HAP-1 (cell line): Measurements from ENCODE around the gene FBLN7.

Source experiments
- DNase-seq, 2 experiments: peaks; one replicate each; pipeline ENCODE4 v3.0.0-alpha.2; 2016 to 2020; ENCODE audit warnings: low spot score in 2 of 2
- H3K27me3 ChIP-seq: fragments of 250-450 bp; sonication (Bioruptor Pico); 2 replicates; pipeline ENCODE4 v1.5.1; 2020; ENCODE audit warnings: low read depth, mild to moderate bottlenecking, moderate library complexity
- H3K36me3 ChIP-seq: fragments of 250-450 bp; sonication (Bioruptor Pico); replicated peaks from 2 replicates; pipeline ENCODE4 v1.5.1; 2020; ENCODE audit warnings: mild to moderate bottlenecking
- H3K4me1 ChIP-seq: fragments of 250-450 bp; sonication (Bioruptor Pico); 2 replicates; pipeline ENCODE4 v1.5.1; 2020; ENCODE audit warnings: mild to moderate bottlenecking
- H3K4me3 ChIP-seq: fragments of 250-450 bp; sonication (Bioruptor Pico); 2 replicates; pipeline ENCODE4 v1.5.1; 2020; ENCODE audit warnings: mild to moderate bottlenecking, moderate library complexity
- H3K9me3 ChIP-seq: fragments of 250-450 bp; sonication (Bioruptor Pico); 2 replicates; pipeline ENCODE4 v1.5.1; 2020; ENCODE audit warnings: mild to moderate bottlenecking, moderate library complexity
- in situ Hi-C: fragments of 300-500 bp; cut with MboI; formaldehyde crosslinking; loops from 3 replicates; pipeline ENCODE4 v1.14.3; 2020; ENCODE audit warnings: low sequenced_read_pairs, inconsistent platforms, mixed read lengths

Gene FBLN7

DNA sequence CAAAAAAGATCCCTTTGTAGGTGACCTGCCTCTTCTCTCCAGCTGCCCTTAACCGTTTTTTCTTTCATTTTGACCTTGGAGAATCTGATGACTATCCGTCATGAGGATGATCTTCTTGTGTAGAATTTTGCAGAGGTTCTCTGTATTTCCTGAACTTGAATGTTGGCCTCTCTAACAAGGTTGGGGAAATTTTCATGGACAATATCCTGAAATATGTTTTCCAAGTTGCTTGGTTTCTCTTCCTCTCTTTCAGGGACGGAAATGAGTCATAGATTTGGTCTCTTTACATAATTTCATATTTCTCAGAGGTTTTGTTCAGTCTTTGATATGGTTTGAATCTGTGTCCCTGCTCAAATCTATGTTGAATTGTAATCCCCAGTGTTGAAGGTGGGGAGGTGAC is 82.6 kb downstream of the FBLN7 start:
- H3K4me3 ChIP-seq, result no peak overlapping the region
- in situ Hi-C loops, result no loop called here
- no peaks in the 10 kb centered on the region for H3K4me1 ChIP-seq
- no peaks in the 10 kb centered on the region for H3K27me3 ChIP-seq
- no peak for DNase-seq
- H3K36me3 ChIP-seq, result peaks cover 27% of the 10 kb centered on the region
- H3K9me3 ChIP-seq, result no peaks in the 10 kb centered on the region

DNA sequence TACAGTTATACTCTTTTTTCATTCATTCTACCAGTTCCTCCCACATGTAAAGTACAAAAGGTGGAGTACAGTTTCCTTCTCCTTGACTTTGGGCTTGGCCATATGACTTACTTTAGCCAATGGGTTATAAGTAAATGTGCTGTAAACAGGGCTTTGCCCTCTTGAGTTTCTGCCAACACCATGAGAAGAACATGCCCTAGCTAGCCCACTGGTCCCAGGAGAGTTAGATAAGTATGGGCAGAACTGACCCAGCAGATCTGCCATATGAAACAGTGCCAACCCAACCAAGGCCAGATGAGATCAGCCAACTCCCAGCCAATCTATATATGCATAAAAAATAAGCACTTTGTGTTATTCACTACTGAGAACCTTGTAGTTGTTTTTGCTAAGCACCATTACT is 91.2 kb downstream of the FBLN7 start:
- no peaks in the 10 kb centered on the region for H3K9me3 ChIP-seq
- no peak for DNase-seq
- no peaks in the 10 kb centered on the region for H3K27me3 ChIP-seq
- in situ Hi-C loops, result no loop called here
- no peak overlapping the region for H3K4me3 ChIP-seq
- peaks cover 4% of the 10 kb centered on the region; the same call in 1 of the 2 replicates for H3K36me3 ChIP-seq
- H3K4me1 ChIP-seq, result no peaks in the 10 kb centered on the region

DNA sequence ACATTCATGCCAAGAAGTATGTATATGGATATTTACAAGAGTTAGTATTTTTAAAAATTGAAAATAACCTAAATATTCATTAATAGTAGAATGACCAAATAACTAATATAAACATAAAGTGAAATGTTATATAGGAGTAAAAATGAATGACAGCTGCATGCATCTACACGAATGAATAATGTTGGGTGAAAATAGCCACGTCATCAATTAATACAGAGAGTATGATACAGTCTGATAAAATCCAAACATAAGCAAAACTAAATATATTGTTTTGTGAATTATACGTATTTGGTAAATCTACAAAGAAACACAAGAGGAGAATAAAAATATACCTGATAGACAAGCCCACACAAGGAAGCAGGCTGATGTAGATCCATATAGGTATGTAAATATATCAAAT is 92.2 kb downstream of the FBLN7 start:
- peaks cover under 1% of the 10 kb centered on the region; the same call in 1 of the 2 replicates for H3K36me3 ChIP-seq

More for the DNA sequence above, 92.2 kb downstream of the FBLN7 start:
- H3K9me3 ChIP-seq, result no peaks in the 10 kb centered on the region
- H3K4me3 ChIP-seq, result no peak overlapping the region
- no peak for DNase-seq
- in situ Hi-C loops, result no loop called here
- H3K27me3 ChIP-seq, result no peaks in the 10 kb centered on the region
- no peaks in the 10 kb centered on the region for H3K4me1 ChIP-seq
